ENCODE data around the gene TMEM116.

- TF ChIP-seq EZH2 (IDR thresholded peaks at IDR 0.05): no peak
- TF ChIP-seq POLR2AphosphoS5 (IDR thresholded peaks at IDR 0.05; ENCODE audit: borderline replicate concordance, low read depth, low read length): no peak
These were observed 118.4 kb downstream of the TMEM116 start for GRCh38 chr12:111894556-111894955.

Data from SK-N-MC (cell line).